G401 (cell line): ENCODE measurements around the gene PAQR7. TPM values are rescaled to one million over a fixed set of nuclear protein-coding genes. Genes with fewer than 3 reads are reported as not detected.
A peak's percentile ranks its signal among the peaks of the same experiment; 100 is the strongest.

Experiments used
- DNase-seq: peaks from one replicate; pipeline ENCODE4 v3.0.0-alpha.2; 2015; ENCODE audit warnings: low spot score
- in situ Hi-C: cut with HindIII; loops from 2 replicates; pipeline ENCODE4 v1.10.0; 2016; ENCODE audit warnings: low sequenced_read_pairs, mixed read lengths
- total RNA-seq: library from RNA; depleted of rRNA; stranded (reverse); fragments of >200 nt; shearing (Covaris generic); gene quantifications from 2 replicates; pipeline ENCODE4 v1.2.3, GENCODE V29; 2014

The PAQR7 gene
- total RNA-seq, 1 experiment from 2014 or later, result 18.3 TPM

GRCh38 chr1:25828491-25828890 lies 47.0 kb downstream of the PAQR7 start:
- DNase-seq, result no peak
- in situ Hi-C loops, result no loop called here

DNA sequence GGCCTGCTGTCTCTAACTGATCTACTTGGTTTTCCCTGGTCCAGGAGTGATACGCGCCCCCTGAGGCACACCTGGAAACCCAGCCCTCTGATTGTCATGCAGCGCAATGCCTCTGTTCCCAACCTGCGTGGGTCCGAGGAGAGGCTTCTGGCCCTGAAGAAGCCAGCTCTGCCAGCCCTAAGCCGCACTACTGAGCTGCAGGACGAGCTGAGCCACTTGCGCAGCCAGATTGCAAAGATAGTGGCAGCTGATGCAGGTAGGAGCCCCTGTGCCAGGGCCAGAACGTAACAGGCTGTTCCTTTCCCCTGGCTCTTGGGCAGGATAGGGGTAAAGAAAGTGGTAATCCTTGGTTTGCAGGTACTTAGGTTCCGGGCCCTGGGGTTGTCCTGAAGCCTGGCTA lies 48.9 kb downstream of the PAQR7 start:
- in situ Hi-C loops, result no loop called here

DNA sequence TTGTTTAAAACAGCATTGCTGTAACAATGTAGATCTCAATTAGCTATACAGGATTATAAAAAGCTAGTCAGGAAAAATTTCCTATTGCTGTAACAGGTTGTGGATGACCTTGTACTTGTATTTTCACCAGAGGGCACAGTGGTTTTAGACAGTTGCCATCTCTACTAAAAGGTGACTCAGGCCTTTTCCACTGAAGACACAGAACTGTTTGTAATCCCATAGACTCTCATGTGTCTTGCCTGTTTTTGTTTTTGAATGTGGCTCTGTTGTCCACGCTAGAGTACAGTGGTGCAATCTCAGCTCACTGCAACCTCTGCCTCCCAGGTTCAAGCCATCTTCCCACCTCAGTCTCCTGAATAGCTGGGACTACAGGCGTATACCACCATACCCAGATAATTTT lies 49.9 kb downstream of the PAQR7 start:
- in situ Hi-C loops, result no loop called here

More for the DNA sequence above, 48.9 kb downstream of the PAQR7 start:
- DNase-seq, result no peak

GRCh38 chr1:25821630-25822091 lies 53.8 kb downstream of the PAQR7 start:
- in situ Hi-C loops, result no loop called here
- DNase-seq, result no peak

More for the DNA sequence above, 49.9 kb downstream of the PAQR7 start:
- no peak for DNase-seq

GRCh38 chr1:25821112-25821476 lies 54.4 kb downstream of the PAQR7 start:
- no peak for DNase-seq
- in situ Hi-C loops, result no loop called here

GRCh38 chr1:25820247-25821111 lies 55.0 kb downstream of the PAQR7 start:
- in situ Hi-C loops, result no loop called here
- DNase-seq, result peak; percentile 59

DNA sequence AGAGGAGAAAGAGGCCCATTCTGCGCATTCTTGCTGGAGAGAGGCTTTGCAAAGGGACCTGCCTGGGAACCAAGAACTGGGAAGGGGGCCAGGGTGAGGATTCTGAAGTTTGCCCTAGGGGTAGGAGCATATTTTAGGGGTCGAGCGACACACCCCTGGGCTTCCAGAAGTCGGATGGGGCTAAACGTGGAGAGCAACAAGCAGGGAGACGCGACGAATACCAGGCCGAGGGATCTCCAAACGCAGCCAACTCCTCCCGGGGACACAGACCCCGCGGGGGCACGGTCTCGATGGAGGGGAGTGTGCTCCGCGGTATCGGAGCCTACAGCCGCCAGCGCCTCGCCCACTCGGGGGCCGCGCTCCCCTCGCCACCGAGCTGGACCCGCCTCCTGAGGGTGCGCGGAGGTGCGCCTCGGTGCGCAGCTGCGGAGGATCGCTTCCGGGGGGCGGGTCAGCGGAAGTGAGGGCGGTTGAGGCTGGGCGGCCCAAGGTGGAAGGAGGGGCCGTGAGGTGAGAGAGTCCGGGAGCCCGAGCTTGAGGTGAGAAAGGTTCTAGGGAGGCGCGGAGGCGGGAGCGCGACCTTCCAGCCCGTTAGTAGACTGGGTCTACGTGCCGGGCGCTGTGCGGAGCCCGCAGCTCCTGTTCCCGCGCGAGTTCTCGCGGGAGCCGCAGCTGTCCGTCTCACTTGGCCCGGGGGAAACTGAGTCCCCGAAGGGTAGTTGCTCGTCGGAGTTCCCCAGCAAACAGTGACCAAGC lies 55.8 kb downstream of the PAQR7 start, which contains the start of gene MTFR1L:
Gene MTFR1L, plus strand, starts transcription at position 464 of the 756 bp plus-strand sequence. CDS start 3,151 bp downstream, outside the sequence.
- peak; percentile 82 for DNase-seq
- in situ Hi-C loops, result no loop called here

DNA sequence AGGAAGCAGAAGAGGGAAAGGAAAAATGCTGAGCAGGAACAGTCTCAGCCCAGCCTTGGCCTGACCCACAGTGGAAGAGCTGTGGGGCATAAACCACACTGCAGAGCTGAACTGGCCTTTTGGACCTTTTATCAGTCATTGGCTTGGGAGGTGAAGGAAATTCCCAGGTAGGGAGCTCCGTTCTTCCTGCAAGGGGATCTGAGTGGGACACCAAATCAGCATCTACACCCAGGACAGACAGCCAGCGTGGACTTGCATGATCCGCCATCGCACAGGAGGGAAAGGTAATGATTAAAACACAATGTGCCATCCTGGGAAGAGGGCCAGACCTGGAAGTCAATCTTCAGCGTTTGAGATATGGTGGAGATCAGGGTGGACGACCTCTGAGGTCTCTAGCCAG lies 56.9 kb downstream of the PAQR7 start:
- DNase-seq, result no peak
- in situ Hi-C loops, result no loop called here

DNA sequence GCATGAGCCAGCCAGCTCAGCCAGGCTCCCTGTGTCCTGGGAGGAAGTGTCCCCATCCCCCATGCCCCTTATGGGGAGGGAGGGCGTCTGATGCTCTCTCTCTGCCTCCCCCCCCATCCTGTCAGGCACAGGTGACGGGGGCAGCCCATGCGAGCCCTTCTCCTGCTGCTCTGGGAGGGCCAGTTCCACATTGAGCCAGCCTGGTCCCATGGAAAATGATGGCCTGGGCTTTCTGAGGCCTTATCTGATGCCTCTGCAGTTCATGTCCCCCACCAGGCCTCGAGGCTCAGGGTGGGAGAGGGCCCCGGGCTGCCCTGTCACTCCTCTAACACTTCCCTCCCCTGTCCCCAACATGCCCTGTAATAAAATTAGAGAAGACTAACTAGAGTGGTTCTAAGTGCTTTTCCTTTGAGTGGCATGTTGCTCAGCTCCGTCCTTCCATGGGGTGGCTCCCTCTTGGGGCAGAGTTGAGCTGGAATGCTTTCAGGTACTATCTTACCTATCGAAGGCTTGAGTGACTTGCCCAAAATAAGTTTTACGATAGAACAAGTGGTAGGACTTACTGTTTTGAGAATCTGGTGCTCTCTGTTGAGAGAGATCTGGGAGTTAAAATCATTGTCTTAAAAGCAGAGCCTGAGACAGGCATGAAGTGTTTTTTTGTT lies 57.5 kb downstream of the PAQR7 start:
- in situ Hi-C loops, result no loop called here
- no peak for DNase-seq

DNA sequence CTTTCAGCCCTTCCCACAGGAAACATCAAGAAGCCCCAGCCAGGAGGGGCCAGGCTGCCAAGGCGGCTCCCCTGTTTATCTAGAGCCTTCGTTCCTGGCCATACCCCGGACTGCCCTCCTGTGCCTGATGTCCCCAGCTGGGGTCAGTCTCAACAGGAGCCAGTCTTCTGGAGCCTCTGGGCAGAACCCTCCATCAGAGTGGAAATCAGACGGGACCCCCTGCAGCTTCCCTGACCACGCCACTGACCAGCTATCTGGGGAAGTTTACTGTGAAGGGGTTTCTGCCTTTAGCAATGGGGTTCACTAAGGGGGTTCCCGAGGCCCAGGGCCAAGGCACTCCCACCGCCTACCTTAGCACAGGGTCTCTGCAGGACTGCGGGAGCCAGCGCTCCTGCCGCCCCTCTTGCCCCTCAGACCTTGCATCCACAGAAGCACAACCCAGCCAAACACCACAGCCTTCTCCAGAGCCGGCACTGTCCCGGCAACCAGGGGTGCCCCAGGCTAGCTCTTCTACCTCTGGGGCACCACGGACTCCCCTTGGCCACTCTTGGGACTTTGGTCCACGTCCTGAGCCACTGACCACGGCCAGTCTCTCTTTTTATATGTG lies 59.3 kb downstream of the PAQR7 start:
- in situ Hi-C loops, result no loop called here
- no peak for DNase-seq

DNA sequence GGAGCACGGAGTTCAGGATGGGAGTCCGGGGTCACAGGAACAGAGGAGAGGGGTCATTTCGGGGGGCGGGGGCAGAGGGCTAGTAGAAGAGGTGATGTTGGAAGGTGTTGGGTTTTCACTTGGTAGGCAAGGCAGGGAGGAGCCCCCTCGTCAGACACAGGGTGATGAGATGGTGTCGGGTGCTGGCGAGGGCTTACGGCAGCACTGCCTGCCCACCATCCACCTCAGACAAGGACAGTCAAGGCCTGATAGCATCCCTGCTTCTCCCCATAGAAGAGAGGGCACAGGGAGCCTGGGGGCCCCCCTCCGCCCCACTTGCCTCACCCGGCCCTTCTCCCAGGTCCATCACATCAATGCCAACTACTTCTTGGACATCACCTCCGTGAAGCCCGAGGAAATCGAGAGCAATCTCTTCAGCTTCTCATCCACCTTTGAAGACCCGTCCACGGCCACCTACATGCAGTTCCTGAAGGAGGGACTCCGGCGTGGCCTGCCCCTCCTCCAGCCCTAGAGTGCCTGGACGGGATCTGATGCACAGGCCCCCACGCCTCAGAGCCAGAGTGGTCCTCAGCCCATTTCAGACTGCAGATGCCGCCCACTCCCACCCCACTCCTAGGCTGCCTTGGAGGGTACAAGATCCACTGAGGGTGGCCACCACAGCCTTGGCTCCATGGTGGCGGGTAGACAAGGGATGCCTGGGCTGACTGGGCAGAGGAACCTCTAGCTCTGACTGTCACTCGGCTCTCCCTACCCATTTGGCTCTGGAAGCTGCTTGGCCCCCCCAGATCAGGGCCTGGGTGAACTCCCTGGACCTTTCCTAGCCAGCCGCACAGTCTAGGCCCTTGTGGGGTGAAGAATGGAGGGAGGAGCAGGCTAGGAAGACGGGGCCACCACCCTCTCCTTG lies 60.0 kb downstream of the PAQR7 start:
- in situ Hi-C loops, result no loop called here
- DNase-seq, result no peak

DNA sequence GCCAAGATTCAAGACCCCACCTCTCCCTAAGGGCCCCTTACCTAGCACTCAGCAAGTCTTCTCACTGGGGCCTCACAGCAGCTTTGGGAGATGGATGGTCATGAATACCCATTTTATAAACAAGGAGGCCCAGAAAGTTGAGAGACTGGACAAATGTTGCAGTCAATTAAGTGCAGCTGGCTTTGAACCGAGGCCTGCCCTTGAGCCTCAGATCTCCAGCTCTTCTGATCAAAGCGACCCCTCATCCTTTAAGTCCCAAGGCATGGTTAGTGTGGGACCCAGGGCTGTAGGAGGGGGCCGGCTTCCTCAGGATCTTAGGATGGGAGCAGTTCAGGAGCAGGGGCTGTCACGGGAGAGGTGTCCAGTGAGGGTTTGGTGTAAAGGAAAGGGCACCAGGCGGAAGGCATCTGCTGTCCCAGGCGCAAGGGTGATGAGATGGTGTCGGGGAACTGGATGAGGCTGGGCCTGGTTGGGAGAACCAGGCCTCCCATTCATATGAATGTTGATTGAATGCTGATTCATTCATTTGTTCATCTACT lies 60.9 kb downstream of the PAQR7 start:
- DNase-seq, result no peak
- in situ Hi-C loops, result no loop called here

- no peak for DNase-seq
- in situ Hi-C loops, result no loop called here
Measured at GRCh38 chr1:25813734-25814471, 61.6 kb downstream of the PAQR7 start.

GRCh38 chr1:25813071-25813733 lies 62.3 kb downstream of the PAQR7 start:
- in situ Hi-C loops, result no loop called here

More at GRCh38 chr1:25813071-25813733, 62.3 kb downstream of the PAQR7 start:
- DNase-seq, result no peak
